K562 (cell line): ENCODE data around the gene HSPH1. TPM values are rescaled to one million over a fixed set of nuclear protein-coding genes. Genes with fewer than 3 reads are reported as not detected.

Experiments
- ATAC-seq: fragments of 200-7000 bp; cut with Tn5 transposase; 3 replicates; pipeline ENCODE4 v1.9.1; 2020; ENCODE audit warnings: moderate library complexity
- BruUV-seq: library from RNA; stranded (reverse); fragments of 400-500 nt; replicated peaks from 2 replicates; lab custom pipeline; 2021; lab: Mats Ljungman, UMichigan
- CTCF ChIA-PET: fragments of 300-600 bp; formaldehyde crosslinking; extraction: SDS; loops from one replicate; lab custom pipeline; 2021; ENCODE audit warnings: low intra/inter-chr PET ratio; lab: Yijun Ruan, JAX
- POLR2A ChIA-PET: fragments of 300-600, 350-650 bp; sonication (Branson Sonifier 250); formaldehyde crosslinking; extraction: SDS; loops from one replicate; lab custom pipeline; 2021; ENCODE audit warnings: antibody characterized with exemption, inconsistent platforms; lab: Yijun Ruan, JAX
- DNase-seq, 4 experiments: peaks; one replicate each; pipeline versions ENCODE4 v3.0.0 to v3.0.0-alpha.2; 2011 to 2018; ENCODE audit warnings: low spot score in 3 of 4, mixed read lengths in 3 of 4; ENCODE audit errors: extremely low read depth in 1 of 4
- FAIRE-seq: peaks from 2 replicates; lab custom pipeline; 2011; peaks lifted over from hg19 to GRCh38; lab: Jason Lieb, UNC
- H2AFZ ChIP-seq: 2 replicates; pipeline ENCODE4 v1.6.0; 2011; ENCODE audit warnings: low read depth, low read length, control low read depth, inconsistent platforms
- H3K27ac ChIP-seq: fragments of 200-600 bp; 3 replicates; pipeline ENCODE4 v1.8.0; 2011; ENCODE audit warnings: low read depth, mild to moderate bottlenecking, control low read depth, inconsistent platforms, low read length, moderate library complexity, mixed read lengths; ENCODE audit errors: extremely low read depth
- H3K27me3 ChIP-seq, 2 experiments: fragments of 300-600 bp in 1 of 2; 2 replicates in 1 of 2; 3 replicates in 1 of 2; pipeline versions ENCODE4 v1.6.0 to v1.8.0; 2011; ENCODE audit warnings: inconsistent platforms in 2 of 2, low read length in 2 of 2, mild to moderate bottlenecking in 1 of 2, mixed read lengths in 1 of 2, moderate library complexity in 1 of 2; ENCODE audit not compliant: control insufficient read depth in 2 of 2, insufficient read depth in 2 of 2
- H3K36me3 ChIP-seq: fragments of 300-600 bp; 3 replicates; pipeline ENCODE4 v1.8.0; 2011; ENCODE audit warnings: mild to moderate bottlenecking, low read length, inconsistent platforms; ENCODE audit not compliant: control insufficient read depth, insufficient read depth
- H3K4me1 ChIP-seq, 2 experiments: fragments of 200-600 bp in 1 of 2; replicated peaks in 1 of 2; 2 replicates in 1 of 2; 3 replicates in 1 of 2; pipeline versions ENCODE4 v1.5.1 to v1.8.0; 2011; ENCODE audit warnings: inconsistent platforms in 2 of 2, low read length in 2 of 2, mild to moderate bottlenecking in 1 of 2, mixed read lengths in 1 of 2, moderate library complexity in 1 of 2; ENCODE audit not compliant: control insufficient read depth in 2 of 2, insufficient read depth in 2 of 2
- H3K4me2 ChIP-seq: 2 replicates; pipeline ENCODE4 v1.6.1; 2011; ENCODE audit warnings: low read length, control low read depth, inconsistent platforms, mixed read lengths; ENCODE audit not compliant: insufficient read depth
- H3K4me3 ChIP-seq: fragments of 200-600 bp; sonication (generic), shearing (Covaris generic); 2 replicates; pipeline ENCODE4 v1.5.1; 2016; ENCODE audit warnings: control low read depth, inconsistent platforms
- H3K79me2 ChIP-seq: fragments of 200-600 bp; 3 replicates; pipeline ENCODE4 v1.8.0; 2011; ENCODE audit warnings: low read length, inconsistent platforms; ENCODE audit not compliant: control insufficient read depth, insufficient read depth
- H3K9ac ChIP-seq, 2 experiments: 2 replicates each; pipeline versions ENCODE4 v1.6.0 to v1.6.1; 2011; ENCODE audit warnings: low read depth in 2 of 2, low read length in 2 of 2, control low read depth in 1 of 2, inconsistent platforms in 1 of 2, mild to moderate bottlenecking in 1 of 2, mixed read lengths in 1 of 2; ENCODE audit not compliant: insufficient read depth in 1 of 2
- H3K9me1 ChIP-seq: one replicate; pipeline ENCODE4 v1.6.0; 2011; ENCODE audit warnings: inconsistent platforms, mild to moderate bottlenecking, low read length, moderate library complexity; ENCODE audit not compliant: control insufficient read depth, insufficient read depth
- H3K9me3 ChIP-seq: replicated peaks from 2 replicates; pipeline ENCODE4 v1.5.1; 2011; ENCODE audit warnings: low read depth, low read length, inconsistent platforms; ENCODE audit not compliant: control insufficient read depth, insufficient read depth
- H4K20me1 ChIP-seq: replicated peaks from 2 replicates; pipeline ENCODE4 v1.6.1; 2011; ENCODE audit warnings: low read length, inconsistent platforms, mixed read lengths; ENCODE audit not compliant: control insufficient read depth, insufficient read depth
- ARID1B ChIP-seq: fragments of 450-650 bp; IDR thresholded peaks from 2 replicates; pipeline ENCODE4 v1.6.1; 2016; ENCODE audit warnings: antibody characterized with exemption, mild to moderate bottlenecking, inconsistent platforms
- CEBPZ ChIP-seq: fragments of 150-350 bp; IDR thresholded peaks from 2 replicates; pipeline ENCODE4 v1.6.1; 2014; ENCODE audit warnings: low read depth, mild to moderate bottlenecking, low read length, borderline replicate concordance
- DMBX1 ChIP-seq: fragments of 250-450 bp; sonication (Bioruptor Pico); IDR thresholded peaks from 2 replicates; pipeline ENCODE4 v1.8.0; 2022; ENCODE audit warnings: inconsistent platforms, mild to moderate bottlenecking, moderate library complexity, borderline replicate concordance
- E4F1 ChIP-seq: fragments of 250-450 bp; sonication (Bioruptor Pico); IDR thresholded peaks from 2 replicates; pipeline ENCODE4 v1.5.0; 2021; ENCODE audit warnings: mild to moderate bottlenecking, borderline replicate concordance
- MCM2 ChIP-seq: fragments of 450-650 bp; IDR thresholded peaks from 2 replicates; pipeline ENCODE4 v1.6.1; 2017; ENCODE audit warnings: low read depth, mild to moderate bottlenecking
- TCF3 ChIP-seq: sonication (generic); formaldehyde crosslinking; IDR thresholded peaks from 2 replicates; pipeline ENCODE4 v1.4.0; 2020; ENCODE audit warnings: mild to moderate bottlenecking, missing genetic modification reagents
- ZNF263 ChIP-seq: sonication (generic); formaldehyde crosslinking; IDR thresholded peaks from 2 replicates; pipeline ENCODE4 v1.8.0; 2022; ENCODE audit warnings: mild to moderate bottlenecking, missing genetic modification reagents, borderline replicate concordance
- ZNF707 ChIP-seq: fragments of 250-450 bp; sonication (Bioruptor Pico); conservative IDR thresholded peaks from 2 replicates; pipeline ENCODE4 v1.8.0; 2022; ENCODE audit warnings: inconsistent platforms, mild to moderate bottlenecking, moderate library complexity
- WGBS: fragments of 100-300 bp; shearing (Covaris generic); methylation state at CpG from one replicate; pipeline ENCODE4 v1.1.6; 2016; ENCODE audit warnings: low coverage, mixed read lengths; ENCODE audit not compliant: insufficient coverage; ENCODE audit errors: missing lambda C conversion rate; 5-methylcytosine and 5-hydroxymethylcytosine counted together
- in situ Hi-C: fragments of 300-500 bp; cut with MboI; formaldehyde crosslinking; loops from 4 replicates; pipeline ENCODE4 v1.15.0; 2018; ENCODE audit warnings: inconsistent platforms, mixed read lengths
- intact Hi-C: fragments of 100-400 bp; cut with micrococcal nuclease; formaldehyde crosslinking; loops from 2 replicates; pipeline ENCODE4 v1.14.2; 2022
- polyA plus RNA-seq, 8 experiments: library from polyadenylated mRNA; depleted of rRNA in 4 of 8; stranded (reverse) in 5 of 8; unstranded in 3 of 8; fragments of >200 nt; fragmentation: Nextera tagmentation in 2 of 8; fragmentation: Illumina TruSeq in 1 of 8; extraction: Ambion mirVana in 2 of 8; extraction: Trizol in 1 of 8; gene quantifications; 2 replicates each; pipeline versions ENCODE4 v1.2.1 to v1.2.3, GENCODE V29; 2011 to 2014; ENCODE audit warnings: inconsistent platforms in 1 of 8, missing spikeins in 1 of 8
- total RNA-seq, 7 experiments: library from RNA; depleted of rRNA in 6 of 7; stranded (reverse); fragments of >200 nt in 6 of 7; fragmentation: Illumina TruSeq in 2 of 7; extraction: Trizol in 2 of 7; gene quantifications; 2 replicates each; pipeline versions ENCODE4 v1.2.1 to v1.2.3, GENCODE V29; 2011 to 2021; ENCODE audit warnings: low replicate concordance in 1 of 7
- TF ChIP-seq, protein P1 (sequence below): fragments of 250-450 bp; sonication (Bioruptor Pico); IDR thresholded peaks from 2 replicates; pipeline ENCODE4 v1.4.0; 2020; ENCODE audit warnings: mild to moderate bottlenecking, moderate library complexity
- TF ChIP-seq, protein P2 (sequence below): sonication (generic); IDR thresholded peaks from 2 replicates; pipeline ENCODE4 v1.6.1; 2016

Gene HSPH1
- total and polyA plus RNA-seq, 9 of the 15 experiments (the other 6 are each of a cell fraction or from before 2014, with no cell fraction given), result 34.6 to 104 (median 64.7) TPM

- no peak for DNase-seq
Measured at GRCh38 chr13:31131470-31131961, 30.2 kb downstream of the HSPH1 start.

More at GRCh38 chr13:31131470-31131961, 30.2 kb downstream of the HSPH1 start:
- Histone ChIP-seq H3K4me2 (no peak overlapping the region), H3K9ac (no peak overlapping the region), H3K9me1 (no peaks in the 10 kb centered on the region), H3K36me3 (peaks cover 12% of the 10 kb centered on the region; the same call in 1 of the 3 replicates), H3K27me3 (peaks cover 0 to 12% of the 10 kb centered on the region in 2 experiments; a peak in 2 of 5 replicates), H3K79me2 (no peaks in the 10 kb centered on the region), H3K27ac (no peak overlapping the region), H4K20me1 (no peaks in the 10 kb centered on the region), H2AFZ (no peak overlapping the region), H3K4me1 (no peaks in the 10 kb centered on the region), H3K4me3 (no peak overlapping the region), H3K9me3 (no peaks in the 10 kb centered on the region)
- TF ChIP-seq CEBPZ, result no peak
- no peak for TF ChIP-seq ZNF263 (CRISPR knock-in tag)
- TF ChIP-seq MCM2, result no peak
- TF ChIP-seq, protein P1, sequence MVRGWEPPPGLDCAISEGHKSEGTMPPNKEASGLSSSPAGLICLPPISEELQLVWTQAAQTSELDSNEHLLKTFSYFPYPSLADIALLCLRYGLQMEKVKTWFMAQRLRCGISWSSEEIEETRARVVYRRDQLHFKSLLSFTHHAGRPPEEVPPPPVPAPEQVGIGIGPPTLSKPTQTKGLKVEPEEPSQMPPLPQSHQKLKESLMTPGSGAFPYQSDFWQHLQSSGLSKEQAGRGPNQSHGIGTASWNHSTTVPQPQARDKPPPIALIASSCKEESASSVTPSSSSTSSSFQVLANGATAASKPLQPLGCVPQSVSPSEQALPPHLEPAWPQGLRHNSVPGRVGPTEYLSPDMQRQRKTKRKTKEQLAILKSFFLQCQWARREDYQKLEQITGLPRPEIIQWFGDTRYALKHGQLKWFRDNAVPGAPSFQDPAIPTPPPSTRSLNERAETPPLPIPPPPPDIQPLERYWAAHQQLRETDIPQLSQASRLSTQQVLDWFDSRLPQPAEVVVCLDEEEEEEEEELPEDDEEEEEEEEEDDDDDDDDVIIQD, result no peak
- TF ChIP-seq, protein P2, sequence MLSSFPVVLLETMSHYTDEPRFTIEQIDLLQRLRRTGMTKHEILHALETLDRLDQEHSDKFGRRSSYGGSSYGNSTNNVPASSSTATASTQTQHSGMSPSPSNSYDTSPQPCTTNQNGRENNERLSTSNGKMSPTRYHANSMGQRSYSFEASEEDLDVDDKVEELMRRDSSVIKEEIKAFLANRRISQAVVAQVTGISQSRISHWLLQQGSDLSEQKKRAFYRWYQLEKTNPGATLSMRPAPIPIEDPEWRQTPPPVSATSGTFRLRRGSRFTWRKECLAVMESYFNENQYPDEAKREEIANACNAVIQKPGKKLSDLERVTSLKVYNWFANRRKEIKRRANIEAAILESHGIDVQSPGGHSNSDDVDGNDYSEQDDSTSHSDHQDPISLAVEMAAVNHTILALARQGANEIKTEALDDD, result no peak
- no peak for TF ChIP-seq ZNF707
- no peak for TF ChIP-seq E4F1 (CRISPR knock-in tag)
- TF ChIP-seq ARID1B, result no peak
- TF ChIP-seq DMBX1 (CRISPR knock-in tag), result no peak
- TF ChIP-seq TCF3 (CRISPR knock-in tag), result no peak
- ChIA-PET POLR2A (no interaction called here), CTCF (no interaction called here)
- intact Hi-C loops (no loop called here), in situ Hi-C loops (no loop called here)
- no peak for FAIRE-seq
- BruUV-seq, result no TSS peak
- WGBS, result 34% methylated on average over 6 of the region's 6 CpGs
- no peak for ATAC-seq
